NCI-H128 (cell line): Measurements from ENCODE around the gene MACO1.

Source experiments
- DNase-seq: peaks from one replicate; lab custom pipeline; 2025; ENCODE audit not compliant: unreplicated experiment; lab: John Stamatoyannopoulos, UW

Gene MACO1

GRCh38 chr1:25541425-25541824 is 110.7 kb downstream of the MACO1 start:
- DNase-seq = no peak

GRCh38 chr1:25541889-25542658 is 111.4 kb downstream of the MACO1 start:
- no peak for DNase-seq

- DNase-seq = no peak
Observed at GRCh38 chr1:25543005-25543424, 112.3 kb downstream of the MACO1 start.

GRCh38 chr1:25543425-25544242 is 112.9 kb downstream of the MACO1 start, which contains the start of gene LDLRAP1:
Gene LDLRAP1 (plus strand): TSS chr1:25543606. CDS start chr1:25543699, 93 bp downstream.
- no peak for DNase-seq

- no peak for DNase-seq
Observed at GRCh38 chr1:25544243-25544764, 113.6 kb downstream of the MACO1 start.

- no peak for DNase-seq
Observed at GRCh38 chr1:25544819-25545218, 114.1 kb downstream of the MACO1 start.

- no peak for DNase-seq
Observed at GRCh38 chr1:25545767-25546166, 115.1 kb downstream of the MACO1 start.

- DNase-seq = no peak
Observed at GRCh38 chr1:25546193-25546592, 115.5 kb downstream of the MACO1 start.

- no peak for DNase-seq
Observed at GRCh38 chr1:25548601-25549000, 117.9 kb downstream of the MACO1 start.

- no peak for DNase-seq
Observed at GRCh38 chr1:25549273-25550154, 118.8 kb downstream of the MACO1 start.
